OCI-LY7 (cell line): Measurements from ENCODE around the gene TPBGL.

Experiments
- CTCF ChIP-seq: fragments of 200-600 bp; sonication (generic); conservative IDR thresholded peaks from 2 replicates; pipeline ENCODE4 v1.5.1; 2014; ENCODE audit warnings: mild to moderate bottlenecking, antibody characterized with exemption, low read length, moderate library complexity, mixed read lengths
- EZH2phosphoT487 ChIP-seq: fragments of 200-600 bp; sonication (generic); IDR thresholded peaks from 2 replicates; pipeline ENCODE4 v1.6.1; 2018; ENCODE audit warnings: low read depth, borderline replicate concordance, mild to moderate bottlenecking, mixed run types, antibody characterized with exemption, low read length, moderate library complexity, mixed read lengths

- TF ChIP-seq CTCF (no peak), EZH2phosphoT487 (no peak)
Observed at GRCh38 chr11:75223954-75224643, 16.5 kb upstream of the TPBGL start.
